Liver (tissue), 9 donors: Measurements from ENCODE around the gene THTPA. TPM values are rescaled to one million over a fixed set of nuclear protein-coding genes. Genes with fewer than 3 reads are reported as not detected.
A peak's percentile ranks its signal among the peaks of the same experiment; 100 is the strongest.
"Not testable (repeated sequence)": the region's sequence is repeated elsewhere in the genome, so short reads cannot be mapped to it uniquely, and the experiment has no call there.

Experiments used
- DNase-seq: peaks from one replicate; pipeline ENCODE4 v3.0.0-alpha.2; 2017; ENCODE audit warnings: low spot score
- H3K27ac ChIP-seq, 2 donors: one replicate each; pipeline ENCODE4 v1.7.0; 2013; ENCODE audit warnings: inconsistent platforms in 2 of 2, low read length in 2 of 2, control low read depth in 1 of 2, low read depth in 1 of 2, mild to moderate bottlenecking in 1 of 2
- H3K27me3 ChIP-seq, 4 donors: one replicate each; pipeline versions ENCODE4 v1.6.1 to v1.7.0; 2013; ENCODE audit warnings: low read length in 3 of 4, inconsistent platforms in 1 of 4, mild to moderate bottlenecking in 1 of 4, moderate library complexity in 1 of 4; ENCODE audit not compliant: control insufficient read depth in 4 of 4, insufficient read depth in 4 of 4
- H3K36me3 ChIP-seq, 4 donors: one replicate each; pipeline versions ENCODE4 v1.6.1 to v1.7.0; 2013; ENCODE audit warnings: low read length in 3 of 4, mild to moderate bottlenecking in 3 of 4, low read depth in 1 of 4, moderate library complexity in 1 of 4; ENCODE audit not compliant: control insufficient read depth in 4 of 4, insufficient read depth in 3 of 4
- H3K4me1 ChIP-seq, 4 donors: one replicate each; pipeline versions ENCODE4 v1.6.1 to v1.7.0; 2013; ENCODE audit warnings: low read length in 3 of 4, mild to moderate bottlenecking in 3 of 4, moderate library complexity in 1 of 4; ENCODE audit not compliant: control insufficient read depth in 4 of 4, insufficient read depth in 4 of 4
- H3K4me3 ChIP-seq, 3 donors: one replicate each; pipeline versions ENCODE4 v1.6.1 to v1.7.0; 2013; ENCODE audit warnings: low read length in 3 of 3, control low read depth in 1 of 3, low read depth in 1 of 3, mild to moderate bottlenecking in 1 of 3
- H3K9ac ChIP-seq, 2 donors: one replicate each; pipeline ENCODE4 v1.7.0; 2013; ENCODE audit warnings: low read length in 2 of 2, mild to moderate bottlenecking in 2 of 2, moderate library complexity in 2 of 2, control low read depth in 1 of 2, low read depth in 1 of 2
- H3K9me3 ChIP-seq, 4 donors: one replicate each; pipeline versions ENCODE4 v1.6.1 to v1.7.0; 2013; ENCODE audit warnings: low read length in 3 of 4; ENCODE audit not compliant: control insufficient read depth in 4 of 4
- HNF4A ChIP-seq, 2 donors: conservative IDR thresholded peaks; 2 replicates each; pipeline ENCODE4 v1.6.1; 2016; ENCODE audit warnings: antibody characterized with exemption in 2 of 2, mild to moderate bottlenecking in 2 of 2
- HNF4G ChIP-seq: IDR thresholded peaks from 2 replicates; pipeline ENCODE4 v1.6.1; 2016; ENCODE audit warnings: antibody characterized with exemption
- JUND ChIP-seq, 2 donors: IDR thresholded peaks; 2 replicates each; pipeline ENCODE4 v1.6.1; 2016; ENCODE audit warnings: antibody characterized with exemption in 2 of 2
- RXRA ChIP-seq, 2 donors: IDR thresholded peaks; 2 replicates each; pipeline ENCODE4 v1.6.1; 2017 to 2018; ENCODE audit warnings: antibody characterized with exemption in 2 of 2, mild to moderate bottlenecking in 1 of 2
- SP1 ChIP-seq: IDR thresholded peaks from 2 replicates; pipeline ENCODE4 v1.6.1; 2018; ENCODE audit warnings: antibody characterized with exemption, mild to moderate bottlenecking
- WGBS: extraction: QIAGEN DNeasy Blood & Tissue Kit; methylation state at CpG from one replicate; pipeline ENCODE4 v1.1.7; 2013; 5-methylcytosine and 5-hydroxymethylcytosine counted together
- polyA plus RNA-seq, 2 donors: library from polyadenylated mRNA; stranded (reverse) in 1 of 2; unstranded in 1 of 2; fragments of 200-250 nt in 1 of 2; fragments of >200 nt in 1 of 2; fragmentation: Nextera tagmentation in 1 of 2; extraction: Ambion mirVana in 1 of 2; gene quantifications; one replicate each; pipeline versions ENCODE4 v1.2.1 to v1.2.3, GENCODE V29; 2013 to 2015
- total RNA-seq, 2 donors: library from RNA; depleted of rRNA; stranded (reverse); fragments of >200 nt; gene quantifications; one replicate each; pipeline ENCODE4 v1.2.3, GENCODE V29; 2014
- TF ChIP-seq, protein P1 (sequence below): IDR thresholded peaks from 2 replicates; pipeline ENCODE4 v1.6.1; 2016; ENCODE audit warnings: antibody characterized with exemption, mild to moderate bottlenecking
- TF ChIP-seq, protein P2 (sequence below): IDR thresholded peaks from 2 replicates; pipeline ENCODE4 v1.6.1; 2016; ENCODE audit warnings: antibody characterized with exemption
- donor health status: healthy.
- donor health status: healthy.
- donor health status: healthy.
- donor health status: healthy.
- donor health status: healthy.

Gene THTPA
- total and polyA plus RNA-seq, 4 donors: 7.3 to 19.8 (median 9.9) TPM

DNA sequence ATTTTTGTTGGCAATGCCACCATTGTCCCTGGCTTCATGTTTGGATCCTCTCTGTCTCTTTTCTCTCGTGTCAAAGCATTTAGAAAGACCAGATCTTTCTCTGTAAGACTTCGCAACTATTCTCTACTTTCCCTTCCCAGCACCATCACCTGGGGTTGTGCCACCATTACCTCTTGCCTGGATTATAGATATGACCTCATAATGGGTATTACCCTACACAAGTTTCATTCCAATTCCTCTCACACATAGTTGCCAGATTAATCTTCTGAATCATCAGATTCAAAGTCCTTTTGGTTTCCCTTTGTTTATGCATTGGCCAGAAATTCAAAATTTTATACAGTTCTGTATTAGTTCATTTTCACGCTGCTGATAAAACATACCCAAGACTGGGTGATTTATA lies 52.9 kb downstream of the THTPA start:
- Histone ChIP-seq H3K9me3 (no peaks in the 10 kb centered on the region), H3K27ac (peak overlapping the region; percentile 59 to 68), H3K4me3 (no peak overlapping the region), H3K36me3 (no peaks in the 10 kb centered on the region), H3K27me3 (no peaks in the 10 kb centered on the region), H3K9ac (peak overlapping the region in 1 of 2 donors; percentile 12), H3K4me1 (peaks cover 15 to 52% (median 44%) of the 10 kb centered on the region in 4 donors)
- WGBS: 77% methylated on average over 3 of the region's 3 CpGs
- no peak for TF ChIP-seq RXRA (IDR thresholded peaks at IDR 0.05)
- DNase-seq: no peak

DNA sequence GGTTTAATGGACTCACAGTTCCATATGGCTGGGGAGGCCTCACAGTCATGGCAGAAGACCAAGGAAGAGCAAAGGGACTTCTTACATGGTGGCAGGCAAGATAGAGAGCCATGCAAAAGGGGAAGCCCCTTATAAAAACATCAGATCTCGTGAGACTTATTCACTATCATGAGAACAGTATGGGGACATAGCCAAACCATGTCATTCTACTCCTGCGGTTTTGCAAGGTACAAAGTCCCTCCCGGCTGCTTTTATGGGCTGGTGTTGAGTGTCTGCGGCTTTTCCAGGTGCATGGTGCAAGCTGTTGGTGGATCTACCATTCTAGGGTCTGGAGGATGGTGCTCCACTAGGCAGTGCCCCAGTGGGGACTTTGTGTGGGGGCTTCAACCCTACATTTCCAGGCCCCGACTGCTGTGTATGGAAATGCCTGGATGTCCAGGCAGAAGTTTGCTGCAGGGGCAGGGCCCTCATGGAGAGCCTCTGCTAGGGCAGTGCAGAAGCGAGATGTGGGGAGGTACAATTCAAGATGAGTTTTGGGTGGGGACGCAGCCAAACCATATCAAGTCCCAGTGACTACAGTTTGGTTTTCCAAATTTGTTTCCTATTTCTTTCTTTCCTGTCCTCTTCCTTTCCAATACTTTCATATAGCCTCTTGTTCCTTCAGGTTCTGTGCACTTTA lies 53.5 kb downstream of the THTPA start:
- Histone ChIP-seq H3K4me1 (peaks cover 16 to 58% (median 46%) of the 10 kb centered on the region in 4 donors), H3K27ac (peak overlapping the region; percentile 68 to 74)
- H3K36me3 ChIP-seq, H3K9ac ChIP-seq, DNase-seq, H3K27me3 ChIP-seq, H3K9me3 ChIP-seq, H3K4me3 ChIP-seq: not testable (repeated sequence)
- 35% methylated on average over 7 of the region's 7 CpGs for WGBS
- TF ChIP-seq HNF4G: peak; percentile 79
- TF ChIP-seq RXRA (IDR thresholded peaks at IDR 0.05): peak; percentile 7 to 40
- TF ChIP-seq HNF4A (conservative IDR thresholded peaks at IDR 0.05): peak; percentile 79 to 88
- TF ChIP-seq, protein P1, sequence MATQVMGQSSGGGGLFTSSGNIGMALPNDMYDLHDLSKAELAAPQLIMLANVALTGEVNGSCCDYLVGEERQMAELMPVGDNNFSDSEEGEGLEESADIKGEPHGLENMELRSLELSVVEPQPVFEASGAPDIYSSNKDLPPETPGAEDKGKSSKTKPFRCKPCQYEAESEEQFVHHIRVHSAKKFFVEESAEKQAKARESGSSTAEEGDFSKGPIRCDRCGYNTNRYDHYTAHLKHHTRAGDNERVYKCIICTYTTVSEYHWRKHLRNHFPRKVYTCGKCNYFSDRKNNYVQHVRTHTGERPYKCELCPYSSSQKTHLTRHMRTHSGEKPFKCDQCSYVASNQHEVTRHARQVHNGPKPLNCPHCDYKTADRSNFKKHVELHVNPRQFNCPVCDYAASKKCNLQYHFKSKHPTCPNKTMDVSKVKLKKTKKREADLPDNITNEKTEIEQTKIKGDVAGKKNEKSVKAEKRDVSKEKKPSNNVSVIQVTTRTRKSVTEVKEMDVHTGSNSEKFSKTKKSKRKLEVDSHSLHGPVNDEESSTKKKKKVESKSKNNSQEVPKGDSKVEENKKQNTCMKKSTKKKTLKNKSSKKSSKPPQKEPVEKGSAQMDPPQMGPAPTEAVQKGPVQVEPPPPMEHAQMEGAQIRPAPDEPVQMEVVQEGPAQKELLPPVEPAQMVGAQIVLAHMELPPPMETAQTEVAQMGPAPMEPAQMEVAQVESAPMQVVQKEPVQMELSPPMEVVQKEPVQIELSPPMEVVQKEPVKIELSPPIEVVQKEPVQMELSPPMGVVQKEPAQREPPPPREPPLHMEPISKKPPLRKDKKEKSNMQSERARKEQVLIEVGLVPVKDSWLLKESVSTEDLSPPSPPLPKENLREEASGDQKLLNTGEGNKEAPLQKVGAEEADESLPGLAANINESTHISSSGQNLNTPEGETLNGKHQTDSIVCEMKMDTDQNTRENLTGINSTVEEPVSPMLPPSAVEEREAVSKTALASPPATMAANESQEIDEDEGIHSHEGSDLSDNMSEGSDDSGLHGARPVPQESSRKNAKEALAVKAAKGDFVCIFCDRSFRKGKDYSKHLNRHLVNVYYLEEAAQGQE: peak; percentile 17
- TF ChIP-seq, protein P2, sequence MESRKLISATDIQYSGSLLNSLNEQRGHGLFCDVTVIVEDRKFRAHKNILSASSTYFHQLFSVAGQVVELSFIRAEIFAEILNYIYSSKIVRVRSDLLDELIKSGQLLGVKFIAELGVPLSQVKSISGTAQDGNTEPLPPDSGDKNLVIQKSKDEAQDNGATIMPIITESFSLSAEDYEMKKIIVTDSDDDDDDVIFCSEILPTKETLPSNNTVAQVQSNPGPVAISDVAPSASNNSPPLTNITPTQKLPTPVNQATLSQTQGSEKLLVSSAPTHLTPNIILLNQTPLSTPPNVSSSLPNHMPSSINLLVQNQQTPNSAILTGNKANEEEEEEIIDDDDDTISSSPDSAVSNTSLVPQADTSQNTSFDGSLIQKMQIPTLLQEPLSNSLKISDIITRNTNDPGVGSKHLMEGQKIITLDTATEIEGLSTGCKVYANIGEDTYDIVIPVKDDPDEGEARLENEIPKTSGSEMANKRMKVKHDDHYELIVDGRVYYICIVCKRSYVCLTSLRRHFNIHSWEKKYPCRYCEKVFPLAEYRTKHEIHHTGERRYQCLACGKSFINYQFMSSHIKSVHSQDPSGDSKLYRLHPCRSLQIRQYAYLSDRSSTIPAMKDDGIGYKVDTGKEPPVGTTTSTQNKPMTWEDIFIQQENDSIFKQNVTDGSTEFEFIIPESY: peak; percentile 96
- peak in 1 of 2 donors; percentile 39 for TF ChIP-seq JUND (IDR thresholded peaks at IDR 0.05)
- TF ChIP-seq SP1: peak; percentile 68

Other genes with a start within 250 kb of the THTPA start
- 10 to 100 TPM; 10.9 to 28.0 TPM for gene BCL2L2, start 249.4 kb upstream of the THTPA start, total RNA-seq
- gene BCL2L2, start 249.4 kb upstream of the THTPA start, polyA plus RNA-seq: 10 to 100 TPM in 1 of 2 donors, 1 to 10 TPM in 1; 4.7 to 14.5 TPM
- gene PABPN1, start 234.8 kb upstream of the THTPA start, total RNA-seq: 10 to 100 TPM; 54.0 to 59.6 TPM
- 10 to 100 TPM; 40.9 to 41.9 TPM for gene PABPN1, start 234.8 kb upstream of the THTPA start, polyA plus RNA-seq
- 10 to 100 TPM in 1 of 2 donors, 1 to 10 TPM in 1; 2.4 to 14.6 TPM for gene SLC22A17, start 203.4 kb upstream of the THTPA start, total RNA-seq
- gene SLC22A17, start 203.4 kb upstream of the THTPA start, polyA plus RNA-seq: 1 to 10 TPM; 1.1 to 2.7 TPM
- gene EFS, start 191.1 kb upstream of the THTPA start, total RNA-seq: under 1 TPM; 0.42 to 0.67 TPM
- gene EFS, start 191.1 kb upstream of the THTPA start, polyA plus RNA-seq: under 1 TPM; 0.10 to 0.69 TPM
- gene IL25, start 183.5 kb upstream of the THTPA start, total RNA-seq: not detected
- not detected for gene IL25, start 183.5 kb upstream of the THTPA start, polyA plus RNA-seq
- gene CMTM5, start 179.2 kb upstream of the THTPA start, total RNA-seq: 1 to 10 TPM in 1 of 2 donors, not detected in 1; 5.5 TPM
- under 1 TPM in 1 of 2 donors, not detected in 1; 0.22 TPM for gene CMTM5, start 179.2 kb upstream of the THTPA start, polyA plus RNA-seq
- under 1 TPM; 0.05 to 0.17 TPM for gene MYH6, start 148.0 kb upstream of the THTPA start, total RNA-seq
- under 1 TPM in 1 of 2 donors, not detected in 1; 0.06 TPM for gene MYH6, start 148.0 kb upstream of the THTPA start, polyA plus RNA-seq
- under 1 TPM; 0.05 to 0.42 TPM for gene MYH7, start 120.6 kb upstream of the THTPA start, total RNA-seq
- gene MYH7, start 120.6 kb upstream of the THTPA start, polyA plus RNA-seq: under 1 TPM; 0.02 to 0.03 TPM
- gene NGDN, start 86.6 kb upstream of the THTPA start, total RNA-seq: 10 to 100 TPM; 20.4 to 26.9 TPM
- 10 to 100 TPM; 18.2 to 25.4 TPM for gene NGDN, start 86.6 kb upstream of the THTPA start, polyA plus RNA-seq
- under 1 TPM; 0.08 to 0.14 TPM for gene ZFHX2, start 4.5 kb upstream of the THTPA start, total RNA-seq
- gene ZFHX2, start 4.5 kb upstream of the THTPA start, polyA plus RNA-seq: under 1 TPM; 0.06 to 0.12 TPM
- gene AP1G2, start 11.5 kb downstream of the THTPA start, total RNA-seq: 10 to 100 TPM; 14.8 to 19.7 TPM
- gene AP1G2, start 11.5 kb downstream of the THTPA start, polyA plus RNA-seq: 10 to 100 TPM; 12.4 to 26.6 TPM
- gene JPH4, start 22.5 kb downstream of the THTPA start, total RNA-seq: under 1 TPM; 0.08 to 0.23 TPM
- gene JPH4, start 22.5 kb downstream of the THTPA start, polyA plus RNA-seq: under 1 TPM; 0.07 to 0.24 TPM
- gene DHRS2, start 80.1 kb downstream of the THTPA start, total RNA-seq: 1 to 10 TPM in 1 of 2 donors, under 1 TPM in 1; 0.56 to 1.0 TPM
- gene DHRS2, start 80.1 kb downstream of the THTPA start, polyA plus RNA-seq: under 1 TPM; 0.33 to 0.68 TPM